G401 (cell line): ENCODE results near the gene FKBP11. TPM values are rescaled to one million over a fixed set of nuclear protein-coding genes. Genes with fewer than 3 reads are reported as not detected.
A peak's percentile ranks its signal among the peaks of the same experiment; 100 is the strongest.

Experiments
- DNase-seq: peaks from one replicate; pipeline ENCODE4 v3.0.0-alpha.2; 2015; ENCODE audit warnings: low spot score
- in situ Hi-C: cut with HindIII; loops from 2 replicates; pipeline ENCODE4 v1.10.0; 2016; ENCODE audit warnings: low sequenced_read_pairs, mixed read lengths
- total RNA-seq: library from RNA; depleted of rRNA; stranded (reverse); fragments of >200 nt; shearing (Covaris generic); gene quantifications from 2 replicates; pipeline ENCODE4 v1.2.3, GENCODE V29; 2014; rRNA removed

The FKBP11 gene
- 2.0 and 2.8 TPM in 2 replicates for total RNA-seq

- no peak for DNase-seq
- in situ Hi-C loops = no loop called here
Observed at GRCh38 chr12:48925304-48926011, at the start of gene FKBP11. Gene FKBP11 (minus strand): TSS chr12:48925492. CDS start chr12:48925428, 64 bp downstream.

GRCh38 chr12:48973941-48974673 lies 48.8 kb upstream of the FKBP11 start:
- in situ Hi-C loops = no loop called here
- no peak for DNase-seq

- in situ Hi-C loops = no loop called here
- DNase-seq = no peak
Observed at GRCh38 chr12:48973531-48973930, 48.2 kb upstream of the FKBP11 start.

- in situ Hi-C loops = no loop called here
- DNase-seq = no peak
Observed at GRCh38 chr12:48972952-48973483, 47.7 kb upstream of the FKBP11 start.

- in situ Hi-C loops = no loop called here
- DNase-seq = no peak
Observed at GRCh38 chr12:48972213-48972951, 47.1 kb upstream of the FKBP11 start.

GRCh38 chr12:48970702-48971334 lies 45.5 kb upstream of the FKBP11 start:
- in situ Hi-C loops = no loop called here
- DNase-seq = no peak

- no peak for DNase-seq
- in situ Hi-C loops = no loop called here
Observed at GRCh38 chr12:48969833-48970701, 44.8 kb upstream of the FKBP11 start.

- DNase-seq = no peak
- in situ Hi-C loops = no loop called here
Observed at GRCh38 chr12:48969160-48969771, 44.0 kb upstream of the FKBP11 start.

GRCh38 chr12:48968467-48968866 lies 43.2 kb upstream of the FKBP11 start:
- no peak for DNase-seq

GRCh38 chr12:48967991-48968390 lies 42.7 kb upstream of the FKBP11 start:
- in situ Hi-C loops = no loop called here
- DNase-seq = no peak

More at GRCh38 chr12:48968467-48968866, 43.2 kb upstream of the FKBP11 start:
- in situ Hi-C loops = no loop called here

GRCh38 chr12:48966177-48966895 lies 41.0 kb upstream of the FKBP11 start:
- in situ Hi-C loops = no loop called here
- DNase-seq = no peak

GRCh38 chr12:48965298-48965838 lies 40.1 kb upstream of the FKBP11 start:
- in situ Hi-C loops = no loop called here
- DNase-seq = peak; percentile 24

GRCh38 chr12:48961801-48962200 lies 36.5 kb upstream of the FKBP11 start:
- in situ Hi-C loops = no loop called here
- no peak for DNase-seq

GRCh38 chr12:48961331-48961730 lies 36.0 kb upstream of the FKBP11 start:
- in situ Hi-C loops = no loop called here
- DNase-seq = no peak

GRCh38 chr12:48960834-48961233 lies 35.5 kb upstream of the FKBP11 start:
- in situ Hi-C loops = no loop called here
- no peak for DNase-seq

- in situ Hi-C loops = no loop called here
- no peak for DNase-seq
Observed at GRCh38 chr12:48958049-48958388, 32.7 kb upstream of the FKBP11 start.
